SK-N-SH (cell line): ENCODE results near the gene ATF6B. TPM values are rescaled to one million over a fixed set of nuclear protein-coding genes. Genes with fewer than 3 reads are reported as not detected.

ENCODE experiments used
- CTCF ChIA-PET: fragments of 300-600, 350-600 bp; formaldehyde crosslinking; extraction: SDS; loops from one replicate; lab custom pipeline; 2021; lab: Yijun Ruan, JAX
- POLR2A ChIA-PET: fragments of 350-600 bp; sonication (Branson Sonifier 250); formaldehyde crosslinking; extraction: SDS; loops from one replicate; lab custom pipeline; 2020; ENCODE audit warnings: antibody characterized with exemption, inconsistent platforms; lab: Yijun Ruan, JAX
- DNase-seq: peaks from one replicate; pipeline ENCODE4 v3.0.0; 2012
- H2AFZ ChIP-seq: fragments of 200-600 bp; sonication (generic); 2 replicates; pipeline ENCODE4 v1.8.1; 2016; ENCODE audit warnings: antibody characterized with exemption, mild to moderate bottlenecking, low read depth
- H3F3A ChIP-seq: fragments of 200-600 bp; sonication (generic); replicated peaks from 2 replicates; pipeline ENCODE3; 2016; ENCODE audit warnings: antibody characterized with exemption, mild to moderate bottlenecking; ENCODE audit not compliant: insufficient read depth
- H3K27ac ChIP-seq, 2 experiments: fragments of 200-500 bp in 1 of 2; fragments of 200-600 bp in 1 of 2; sonication (Bioruptor generic) in 1 of 2; sonication (generic), shearing (Covaris generic) in 1 of 2; 2 replicates each; pipeline versions ENCODE4 v1.5.1 to v1.6.1; 2014 to 2016; ENCODE audit warnings: low read depth in 2 of 2, inconsistent platforms in 1 of 2, low read length in 1 of 2, mild to moderate bottlenecking in 1 of 2, mixed read lengths in 1 of 2
- H3K27me3 ChIP-seq: fragments of 200-600 bp; sonication (generic), shearing (Covaris generic); 2 replicates; pipeline ENCODE4 v1.6.1; 2016; ENCODE audit warnings: mixed run types; ENCODE audit not compliant: insufficient read depth
- H3K36me3 ChIP-seq, 2 experiments: fragments of 200-500 bp in 1 of 2; fragments of 200-600 bp in 1 of 2; sonication (Bioruptor generic) in 1 of 2; sonication (generic) in 1 of 2; replicated peaks in 1 of 2; 2 replicates each; pipeline versions ENCODE3 to v1.5.1; 2014 to 2016; ENCODE audit warnings: low read length in 1 of 2, mild to moderate bottlenecking in 1 of 2; ENCODE audit not compliant: insufficient read depth in 2 of 2, control insufficient read depth in 1 of 2
- H3K4me1 ChIP-seq, 2 experiments: fragments of 200-500 bp in 1 of 2; fragments of 200-600 bp in 1 of 2; sonication (Bioruptor generic) in 1 of 2; sonication (generic), shearing (Covaris generic) in 1 of 2; 2 replicates each; pipeline versions ENCODE4 v1.5.1 to v1.6.1; 2014 to 2016; ENCODE audit warnings: low read depth in 1 of 2, low read length in 1 of 2, mixed run types in 1 of 2; ENCODE audit not compliant: insufficient read depth in 2 of 2, control insufficient read depth in 1 of 2
- H3K4me2 ChIP-seq: fragments of 200-600 bp; sonication (generic), shearing (Covaris generic); 2 replicates; pipeline ENCODE4 v1.6.1; 2017; ENCODE audit warnings: mixed run types
- H3K4me3 ChIP-seq, 2 experiments: fragments of 200-500 bp in 1 of 2; fragments of 200-600 bp in 1 of 2; sonication (Bioruptor generic) in 1 of 2; sonication (generic), shearing (Covaris generic) in 1 of 2; 2 replicates each; pipeline versions ENCODE4 v1.5.1 to v1.8.1; 2014 to 2016; ENCODE audit warnings: low read depth in 2 of 2, inconsistent platforms in 1 of 2, low read length in 1 of 2, mild to moderate bottlenecking in 1 of 2, mixed read lengths in 1 of 2, moderate library complexity in 1 of 2
- H3K79me2 ChIP-seq: fragments of 200-600 bp; sonication (generic); 2 replicates; pipeline ENCODE4 v1.8.1; 2017; ENCODE audit warnings: mild to moderate bottlenecking; ENCODE audit not compliant: insufficient read depth
- H3K9ac ChIP-seq: fragments of 200-600 bp; sonication (generic); 2 replicates; pipeline ENCODE4 v1.6.1; 2017; ENCODE audit warnings: mixed run types
- H3K9me2 ChIP-seq: fragments of 200-600 bp; sonication (generic); 2 replicates; pipeline ENCODE4 v1.6.1; 2017; ENCODE audit warnings: mixed run types
- H3K9me3 ChIP-seq: fragments of 200-600 bp; sonication (generic); 2 replicates; pipeline ENCODE4 v1.6.1; 2017; ENCODE audit warnings: mixed run types, mild to moderate bottlenecking, moderate library complexity
- H4K20me1 ChIP-seq: fragments of 200-600 bp; sonication (generic); 2 replicates; pipeline ENCODE4 v1.6.1; 2017; ENCODE audit warnings: mild to moderate bottlenecking, mixed run types; ENCODE audit not compliant: insufficient read depth
- EP300 ChIP-seq, 2 experiments: IDR thresholded peaks; 2 replicates each; pipeline versions ENCODE4 v1.4.0 to v1.6.1; 2012; ENCODE audit warnings: borderline replicate concordance in 1 of 2, low read depth in 1 of 2, low read length in 1 of 2
- FOXM1 ChIP-seq: IDR thresholded peaks from 2 replicates; pipeline ENCODE4 v1.4.0; 2012; ENCODE audit warnings: low read depth, mild to moderate bottlenecking
- GABPA ChIP-seq: IDR thresholded peaks from 2 replicates; pipeline ENCODE4 v1.4.0; 2012; ENCODE audit warnings: low read depth, mild to moderate bottlenecking
- GATA2 ChIP-seq: sonication (generic); formaldehyde crosslinking; IDR thresholded peaks from 2 replicates; pipeline ENCODE4 v1.5.0; 2020; ENCODE audit warnings: mild to moderate bottlenecking, missing genetic modification reagents
- JUND ChIP-seq: IDR thresholded peaks from 2 replicates; pipeline ENCODE4 v1.4.0; 2012
- MXI1 ChIP-seq: IDR thresholded peaks from 2 replicates; pipeline ENCODE4 v1.6.1; 2012; ENCODE audit warnings: mild to moderate bottlenecking, low read depth, low read length, improper control_type of control experiment
- NFIC ChIP-seq: IDR thresholded peaks from 2 replicates; pipeline ENCODE4 v1.4.0; 2012; ENCODE audit warnings: borderline replicate concordance
- NRF1 ChIP-seq: IDR thresholded peaks from 2 replicates; pipeline ENCODE4 v1.6.1; 2012; ENCODE audit warnings: low read depth, mild to moderate bottlenecking, low read length
- RAD21 ChIP-seq: IDR thresholded peaks from 2 replicates; pipeline ENCODE4 v1.6.1; 2012; ENCODE audit warnings: mild to moderate bottlenecking, low read length
- RFX5 ChIP-seq: IDR thresholded peaks from 2 replicates; pipeline ENCODE4 v1.6.1; 2012; ENCODE audit warnings: mild to moderate bottlenecking, improper control_type of control experiment, low read length
- RXRA ChIP-seq: IDR thresholded peaks from 2 replicates; pipeline ENCODE4 v1.4.0; 2012; ENCODE audit warnings: low read depth, mild to moderate bottlenecking, borderline replicate concordance
- SIN3A ChIP-seq: IDR thresholded peaks from 2 replicates; pipeline ENCODE4 v1.6.1; 2012; ENCODE audit warnings: low read depth, mild to moderate bottlenecking, low read length, moderate library complexity, borderline replicate concordance
- SMC3 ChIP-seq: IDR thresholded peaks from 2 replicates; pipeline ENCODE4 v1.6.1; 2012; ENCODE audit warnings: low read depth, low read length, improper control_type of control experiment
- TAF1 ChIP-seq: IDR thresholded peaks from 2 replicates; pipeline ENCODE4 v1.6.1; 2012; ENCODE audit warnings: low read depth, mild to moderate bottlenecking, low read length, moderate library complexity, borderline replicate concordance
- TCF12 ChIP-seq: IDR thresholded peaks from 2 replicates; pipeline ENCODE4 v1.4.0; 2012
- TEAD4 ChIP-seq: IDR thresholded peaks from 2 replicates; pipeline ENCODE4 v1.4.0; 2012; ENCODE audit warnings: mild to moderate bottlenecking, borderline replicate concordance; ENCODE audit not compliant: insufficient read depth
- WGBS: methylation state at CpG from one replicate; pipeline ENCODE4 v1.1.6; 2017; ENCODE audit warnings: low lambda C conversion rate; 5-methylcytosine and 5-hydroxymethylcytosine counted together
- polyA plus RNA-seq, 3 experiments: library from polyadenylated mRNA; depleted of rRNA; stranded (reverse); fragments of >200 nt; gene quantifications; 2 replicates each; pipeline ENCODE4 v1.2.3, GENCODE V29; 2012
- TF ChIP-seq, protein P1 (sequence below): IDR thresholded peaks from 2 replicates; pipeline ENCODE4 v1.6.1; 2012; ENCODE audit warnings: mild to moderate bottlenecking, low read depth, low read length, moderate library complexity
- TF ChIP-seq, protein P2 (sequence below): fragments of 150-350 bp; IDR thresholded peaks from 2 replicates; pipeline ENCODE4 v1.6.1; 2017; ENCODE audit warnings: antibody characterized with exemption, low read length, low read depth, borderline replicate concordance
- TF ChIP-seq, protein P3 (sequence below): fragments of 200-600 bp; sonication (generic); IDR thresholded peaks from 2 replicates; pipeline ENCODE4 v1.6.1; 2017; ENCODE audit warnings: antibody characterized with exemption, mild to moderate bottlenecking, moderate library complexity

The ATF6B gene
- polyA plus RNA-seq, 1 of the 3 experiments (the other 2 are of a cell fraction) = 61.3 TPM

DNA sequence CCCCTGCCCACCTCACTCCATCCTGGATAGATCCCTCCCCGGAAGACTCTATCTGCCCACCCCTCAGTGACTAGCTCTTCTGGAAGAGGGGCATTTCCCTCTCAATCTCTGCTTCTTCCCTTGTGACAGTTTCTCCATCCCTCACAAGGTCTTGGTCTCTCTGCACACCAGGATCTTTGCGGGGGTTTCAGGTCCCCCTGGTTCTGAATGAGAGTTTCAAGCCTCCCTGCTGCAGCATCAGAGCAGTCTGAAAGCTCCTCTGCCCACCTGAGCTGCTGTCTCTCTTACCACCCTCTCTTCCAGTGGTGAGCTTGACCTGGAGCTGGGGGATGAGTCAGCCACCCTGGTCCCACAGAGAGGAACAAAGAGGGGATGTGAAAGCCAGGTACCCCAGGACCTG lies 43.3 kb downstream of the ATF6B start:
- H3K79me2 ChIP-seq = no peaks in the 10 kb centered on the region
- no peaks in the 10 kb centered on the region for H3K9me2 ChIP-seq
- H3K4me1 ChIP-seq = peaks cover 0 to 18% of the 10 kb centered on the region in 2 experiments; a peak in 2 of 4 replicates
- DNase-seq = no peak
- H2AFZ ChIP-seq = no peak overlapping the region
- H3K27me3 ChIP-seq = peaks cover 32% of the 10 kb centered on the region
- CTCF ChIA-PET = interaction anchor here (0.6 to 1.2 kb wide), 3 partner anchors 32 to 38 kb away, joined by 3 read pairs; no protein-coding TSS in a partner anchor
- H3K4me3 ChIP-seq = no peak overlapping the region
- POLR2A ChIA-PET = no interaction called here
- H3K9ac ChIP-seq = no peak overlapping the region
- no peak for TF ChIP-seq GABPA
- TF ChIP-seq, protein P1, sequence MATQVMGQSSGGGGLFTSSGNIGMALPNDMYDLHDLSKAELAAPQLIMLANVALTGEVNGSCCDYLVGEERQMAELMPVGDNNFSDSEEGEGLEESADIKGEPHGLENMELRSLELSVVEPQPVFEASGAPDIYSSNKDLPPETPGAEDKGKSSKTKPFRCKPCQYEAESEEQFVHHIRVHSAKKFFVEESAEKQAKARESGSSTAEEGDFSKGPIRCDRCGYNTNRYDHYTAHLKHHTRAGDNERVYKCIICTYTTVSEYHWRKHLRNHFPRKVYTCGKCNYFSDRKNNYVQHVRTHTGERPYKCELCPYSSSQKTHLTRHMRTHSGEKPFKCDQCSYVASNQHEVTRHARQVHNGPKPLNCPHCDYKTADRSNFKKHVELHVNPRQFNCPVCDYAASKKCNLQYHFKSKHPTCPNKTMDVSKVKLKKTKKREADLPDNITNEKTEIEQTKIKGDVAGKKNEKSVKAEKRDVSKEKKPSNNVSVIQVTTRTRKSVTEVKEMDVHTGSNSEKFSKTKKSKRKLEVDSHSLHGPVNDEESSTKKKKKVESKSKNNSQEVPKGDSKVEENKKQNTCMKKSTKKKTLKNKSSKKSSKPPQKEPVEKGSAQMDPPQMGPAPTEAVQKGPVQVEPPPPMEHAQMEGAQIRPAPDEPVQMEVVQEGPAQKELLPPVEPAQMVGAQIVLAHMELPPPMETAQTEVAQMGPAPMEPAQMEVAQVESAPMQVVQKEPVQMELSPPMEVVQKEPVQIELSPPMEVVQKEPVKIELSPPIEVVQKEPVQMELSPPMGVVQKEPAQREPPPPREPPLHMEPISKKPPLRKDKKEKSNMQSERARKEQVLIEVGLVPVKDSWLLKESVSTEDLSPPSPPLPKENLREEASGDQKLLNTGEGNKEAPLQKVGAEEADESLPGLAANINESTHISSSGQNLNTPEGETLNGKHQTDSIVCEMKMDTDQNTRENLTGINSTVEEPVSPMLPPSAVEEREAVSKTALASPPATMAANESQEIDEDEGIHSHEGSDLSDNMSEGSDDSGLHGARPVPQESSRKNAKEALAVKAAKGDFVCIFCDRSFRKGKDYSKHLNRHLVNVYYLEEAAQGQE = no peak
- no peak for TF ChIP-seq RXRA
- TF ChIP-seq JUND = no peak
- TF ChIP-seq SMC3 = no peak
- no peak for TF ChIP-seq GATA2 (CRISPR knock-in tag)
- no peak for TF ChIP-seq FOXM1
- no peak for TF ChIP-seq NFIC
- TF ChIP-seq TCF12 = no peak
- no peak for TF ChIP-seq EP300 (IDR thresholded peaks at IDR 0.05; ENCODE audit: borderline replicate concordance in 1 of 2, low read depth in 1 of 2, low read length in 1 of 2)
- TF ChIP-seq RFX5 = no peak
- 51% methylated on average over 2 of the region's 2 CpGs for WGBS
- H4K20me1 ChIP-seq = no peaks in the 10 kb centered on the region
- no peak overlapping the region for H3K4me2 ChIP-seq
- H3F3A ChIP-seq = no peaks in the 10 kb centered on the region
- no peaks in the 10 kb centered on the region for H3K36me3 ChIP-seq
- no peak overlapping the region for H3K27ac ChIP-seq
- no peaks in the 10 kb centered on the region for H3K9me3 ChIP-seq

DNA sequence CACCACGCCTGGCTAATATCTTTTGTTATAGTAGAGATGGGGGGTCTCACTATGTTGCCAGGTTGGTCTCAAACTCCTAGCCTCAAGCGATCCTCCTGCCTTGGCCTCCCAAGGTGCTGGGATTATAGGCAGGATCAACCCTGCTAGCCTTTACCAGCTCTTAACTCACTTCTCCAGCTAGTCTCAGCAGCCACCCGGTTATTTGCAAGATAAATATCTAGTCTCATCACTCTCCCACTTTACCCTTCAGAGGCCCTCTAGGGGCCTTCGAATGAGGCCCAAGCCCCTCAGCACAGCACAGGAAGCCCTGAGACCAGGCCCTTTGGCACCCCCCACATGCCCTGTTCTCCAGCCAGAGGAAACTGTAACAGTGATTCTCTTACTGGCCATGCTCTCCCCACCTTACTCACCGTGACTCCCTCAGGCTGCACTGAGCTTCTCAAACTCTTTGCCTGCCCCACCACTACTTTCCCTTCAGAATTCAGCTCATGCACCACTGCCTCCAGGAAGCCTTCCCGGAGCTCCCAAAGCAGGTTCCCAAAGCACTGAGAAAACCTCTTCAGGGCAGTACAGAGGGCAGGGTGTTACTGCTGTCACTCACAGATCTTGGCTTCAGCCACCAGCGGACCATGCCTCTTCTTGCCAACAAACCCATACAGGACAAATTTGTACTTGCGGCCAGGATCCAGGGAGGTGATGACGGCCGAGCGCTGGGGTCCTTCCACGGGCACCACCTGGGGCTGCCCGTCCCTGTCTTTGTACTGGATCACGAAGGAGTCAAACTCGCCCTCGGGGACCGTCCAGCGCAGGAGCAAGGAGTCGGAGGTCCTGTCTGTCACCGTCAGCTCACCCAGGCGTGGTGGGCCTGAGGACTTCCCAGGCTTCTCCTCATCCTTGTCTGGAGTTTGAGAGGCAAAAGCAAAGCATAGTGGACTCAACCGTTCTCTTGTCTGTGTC lies 44.0 kb downstream of the ATF6B start:
- H3K4me3 ChIP-seq = no peak overlapping the region
- H3K27me3 ChIP-seq = peaks cover 25% of the 10 kb centered on the region
- H3K27ac ChIP-seq = no peak overlapping the region
- DNase-seq = no peak
- WGBS = 72% methylated on average over 11 of the region's 22 CpGs
- ChIA-PET CTCF (interaction anchor here (0.6 to 1.6 kb wide), 4 partner anchors 33 to 36 kb away, joined by 3 to 5 read pairs (median 3); no protein-coding TSS in a partner anchor), POLR2A (no interaction called here)
- no peaks in the 10 kb centered on the region for H4K20me1 ChIP-seq
- peaks cover 0 to 18% of the 10 kb centered on the region in 2 experiments; a peak in 2 of 4 replicates for H3K4me1 ChIP-seq
- no peaks in the 10 kb centered on the region for H3K9me3 ChIP-seq
- TF ChIP-seq SIN3A = no peak
- TF ChIP-seq, protein P2, sequence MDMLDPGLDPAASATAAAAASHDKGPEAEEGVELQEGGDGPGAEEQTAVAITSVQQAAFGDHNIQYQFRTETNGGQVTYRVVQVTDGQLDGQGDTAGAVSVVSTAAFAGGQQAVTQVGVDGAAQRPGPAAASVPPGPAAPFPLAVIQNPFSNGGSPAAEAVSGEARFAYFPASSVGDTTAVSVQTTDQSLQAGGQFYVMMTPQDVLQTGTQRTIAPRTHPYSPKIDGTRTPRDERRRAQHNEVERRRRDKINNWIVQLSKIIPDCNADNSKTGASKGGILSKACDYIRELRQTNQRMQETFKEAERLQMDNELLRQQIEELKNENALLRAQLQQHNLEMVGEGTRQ = no peak
- TF ChIP-seq JUND = no peak
- no peak for TF ChIP-seq TAF1
- no peak for TF ChIP-seq NRF1
- TF ChIP-seq, protein P3, sequence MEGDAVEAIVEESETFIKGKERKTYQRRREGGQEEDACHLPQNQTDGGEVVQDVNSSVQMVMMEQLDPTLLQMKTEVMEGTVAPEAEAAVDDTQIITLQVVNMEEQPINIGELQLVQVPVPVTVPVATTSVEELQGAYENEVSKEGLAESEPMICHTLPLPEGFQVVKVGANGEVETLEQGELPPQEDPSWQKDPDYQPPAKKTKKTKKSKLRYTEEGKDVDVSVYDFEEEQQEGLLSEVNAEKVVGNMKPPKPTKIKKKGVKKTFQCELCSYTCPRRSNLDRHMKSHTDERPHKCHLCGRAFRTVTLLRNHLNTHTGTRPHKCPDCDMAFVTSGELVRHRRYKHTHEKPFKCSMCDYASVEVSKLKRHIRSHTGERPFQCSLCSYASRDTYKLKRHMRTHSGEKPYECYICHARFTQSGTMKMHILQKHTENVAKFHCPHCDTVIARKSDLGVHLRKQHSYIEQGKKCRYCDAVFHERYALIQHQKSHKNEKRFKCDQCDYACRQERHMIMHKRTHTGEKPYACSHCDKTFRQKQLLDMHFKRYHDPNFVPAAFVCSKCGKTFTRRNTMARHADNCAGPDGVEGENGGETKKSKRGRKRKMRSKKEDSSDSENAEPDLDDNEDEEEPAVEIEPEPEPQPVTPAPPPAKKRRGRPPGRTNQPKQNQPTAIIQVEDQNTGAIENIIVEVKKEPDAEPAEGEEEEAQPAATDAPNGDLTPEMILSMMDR = no peak
- no peak for TF ChIP-seq RAD21
- TF ChIP-seq MXI1 = no peak
- no peak for TF ChIP-seq TEAD4
- no peak for TF ChIP-seq RFX5
- TF ChIP-seq, all 33 proteins: peak for 0
- no peaks in the 10 kb centered on the region for H3K9me2 ChIP-seq
- no peak overlapping the region for H3K4me2 ChIP-seq
- no peaks in the 10 kb centered on the region for H3F3A ChIP-seq
- no peak overlapping the region for H2AFZ ChIP-seq
- no peaks in the 10 kb centered on the region for H3K79me2 ChIP-seq
- H3K36me3 ChIP-seq = no peaks in the 10 kb centered on the region
- H3K9ac ChIP-seq = no peak overlapping the region
